Activated naive CD8-positive, alpha-beta T cell treated with anti-CD3 and anti-CD28 coated beads, Interleukin-2, amount 10 ng/mL, durations not matched to agents 7 days and 5 days (primary cell): ENCODE data around the gene RUNDC1. TPM values are rescaled to one million over a fixed set of nuclear protein-coding genes. Genes with fewer than 3 reads are reported as not detected.

Experiments
- ATAC-seq: fragments of 150-1000 bp; cut with Tn5 transposase; one replicate; pipeline ENCODE4 v1.10.0; 2021; ENCODE audit warnings: low read depth, moderate library complexity
- POLR2A ChIA-PET: fragments of 350-600 bp; sonication (Branson Sonifier 250); formaldehyde crosslinking; loops from one replicate; lab custom pipeline; 2021; ENCODE audit warnings: antibody characterized with exemption; lab: Charles Lee
- DNase-seq: peaks from one replicate; pipeline ENCODE4 v3.0.0; 2021
- H3K27ac Mint-ChIP-seq: one replicate; pipeline ENCODE4 v1.8.0; 2022; ENCODE audit warnings: mild to moderate bottlenecking, mixed read lengths
- H3K27me3 Mint-ChIP-seq: one replicate; pipeline ENCODE4 v1.8.0; 2022; ENCODE audit warnings: mild to moderate bottlenecking, moderate library complexity, mixed read lengths
- H3K36me3 Mint-ChIP-seq: one replicate; pipeline ENCODE4 v1.8.0; 2021; ENCODE audit warnings: mild to moderate bottlenecking, mixed read lengths
- H3K4me1 Mint-ChIP-seq: one replicate; pipeline ENCODE4 v1.8.0; 2021; ENCODE audit warnings: mixed read lengths
- H3K4me3 Mint-ChIP-seq: one replicate; pipeline ENCODE4 v1.8.0; 2022; ENCODE audit warnings: mild to moderate bottlenecking, moderate library complexity, mixed read lengths
- H3K9me3 Mint-ChIP-seq: one replicate; pipeline ENCODE4 v1.8.0; 2021; ENCODE audit warnings: mixed read lengths
- total RNA-seq, 2 experiments: library from RNA; stranded (reverse); gene quantifications; one replicate each; pipeline ENCODE4 v1.2.3, GENCODE V29; 2021

Gene RUNDC1
- total RNA-seq, 2 experiments from 2014 or later, result 16.5 to 17.8 TPM

DNA sequence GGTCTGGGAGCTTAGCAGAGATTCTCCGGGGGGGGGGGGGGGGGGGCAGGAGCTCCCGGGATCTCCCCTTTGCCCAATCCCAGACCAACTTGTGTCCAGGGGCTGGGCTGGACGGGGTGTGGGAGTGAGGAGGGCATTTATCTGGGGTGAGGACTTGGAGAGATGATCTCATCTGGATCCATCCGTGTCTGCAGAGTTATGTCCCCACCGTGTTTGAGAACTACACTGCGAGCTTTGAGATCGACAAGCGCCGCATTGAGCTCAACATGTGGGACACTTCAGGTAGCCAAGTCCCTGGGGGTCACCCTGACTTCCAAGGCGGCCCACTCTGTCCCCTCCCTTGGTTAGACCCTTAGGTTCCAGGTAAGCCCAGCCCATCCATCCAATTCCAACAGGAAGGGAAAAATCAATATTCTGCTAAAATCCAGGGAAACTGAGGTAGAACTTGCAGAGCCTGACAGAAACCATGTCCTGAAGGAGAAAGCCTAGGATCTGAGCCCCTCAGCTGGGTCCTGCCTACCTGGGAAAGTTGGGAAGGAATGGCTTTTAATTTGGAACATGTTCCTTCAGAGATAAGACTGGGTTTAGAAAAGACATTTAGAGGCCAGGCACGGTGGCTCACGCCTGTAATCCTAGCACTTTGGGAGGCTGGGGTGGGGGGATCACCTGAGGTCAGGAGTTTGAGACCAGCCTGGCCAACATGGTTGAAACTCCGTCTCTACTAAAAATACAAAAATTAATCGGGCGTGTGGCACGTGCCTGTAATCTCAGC, 45.6 kb downstream of the RUNDC1 start:
- Mint-ChIP-seq H3K9me3 (no peaks in the 10 kb centered on the region), H3K36me3 (peaks cover 2% of the 10 kb centered on the region), H3K27me3 (peaks cover 28% of the 10 kb centered on the region), H3K4me3 (peak overlapping the region; percentile 58), H3K27ac (no peak overlapping the region), H3K4me1 (peaks cover 10% of the 10 kb centered on the region)
- ATAC-seq (no peak), DNase-seq (no peak)
- POLR2A ChIA-PET, result interaction anchor here (1.9 kb wide), 1 partner anchor 289 kb away, joined by 13 read pairs; no protein-coding TSS in a partner anchor

DNA sequence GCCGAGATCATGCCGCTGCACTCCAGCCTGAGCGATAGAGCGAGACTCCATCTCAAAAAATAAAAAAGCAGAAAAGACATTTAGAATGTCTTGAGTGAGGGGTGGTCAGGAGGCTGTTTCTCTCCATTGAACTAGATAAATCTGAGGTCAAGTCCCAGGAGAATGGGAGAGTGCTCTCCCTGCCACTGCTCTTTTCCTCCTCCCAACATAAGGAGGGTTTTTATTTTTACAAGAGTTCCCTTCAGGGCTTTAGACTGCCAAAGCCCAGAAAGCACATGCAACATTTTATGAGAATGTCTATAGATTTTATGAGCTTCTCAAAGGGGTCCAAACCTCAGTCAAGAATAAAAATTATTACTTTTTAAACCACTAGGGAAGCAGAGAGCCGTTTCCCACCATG, 46.2 kb downstream of the RUNDC1 start:
- Mint-ChIP-seq H3K27me3 (peaks cover 28% of the 10 kb centered on the region), H3K4me1 (peaks cover 7% of the 10 kb centered on the region), H3K9me3 (no peaks in the 10 kb centered on the region), H3K27ac (no peak overlapping the region), H3K4me3 (no peak overlapping the region), H3K36me3 (peaks cover 2% of the 10 kb centered on the region)
- POLR2A ChIA-PET, result no interaction called here
- ATAC-seq (no peak), DNase-seq (no peak)

DNA sequence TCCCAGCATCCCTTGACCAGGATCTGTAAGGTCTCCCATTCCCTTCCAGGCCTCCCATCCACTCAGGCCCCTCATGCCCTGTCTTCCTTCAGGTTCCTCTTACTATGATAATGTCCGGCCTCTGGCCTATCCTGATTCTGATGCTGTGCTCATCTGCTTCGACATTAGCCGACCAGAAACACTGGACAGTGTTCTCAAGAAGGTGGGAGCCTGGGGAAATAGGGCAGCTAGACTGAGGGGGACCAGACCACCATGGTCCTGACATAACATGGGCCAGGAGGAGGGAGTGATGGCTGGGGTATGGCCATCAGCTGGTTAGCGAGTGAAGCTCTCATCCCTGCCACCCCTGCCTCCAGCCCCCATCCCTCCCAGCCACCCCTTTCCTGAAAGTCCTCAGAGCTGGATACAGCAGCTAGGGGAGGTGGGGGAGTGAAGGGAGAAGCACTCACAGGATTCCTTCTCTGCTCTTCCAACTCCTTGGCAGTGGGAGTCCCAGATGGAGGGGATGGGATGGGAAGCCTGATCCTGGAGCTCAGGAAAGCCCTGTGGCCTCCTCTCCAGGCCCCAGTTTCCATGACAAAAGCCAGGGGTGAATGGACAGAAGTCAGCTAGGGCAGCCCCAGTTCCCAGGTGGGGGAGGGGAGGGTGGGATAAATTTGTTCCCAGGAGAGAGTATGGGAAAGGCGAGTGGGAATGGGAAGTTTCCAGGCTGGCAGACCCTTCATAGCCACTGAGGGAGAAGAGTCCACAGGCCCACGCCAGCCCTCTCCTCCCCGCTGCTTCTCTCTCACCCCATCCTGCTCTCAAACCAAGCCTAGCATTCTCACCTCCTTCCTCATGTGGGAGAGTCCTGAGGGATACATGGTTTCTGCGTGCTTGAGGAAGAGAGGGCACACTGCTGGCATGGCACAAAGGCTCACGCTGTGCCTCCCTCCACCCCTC, 47.0 kb downstream of the RUNDC1 start:
- Mint-ChIP-seq H3K36me3 (peaks cover 2% of the 10 kb centered on the region), H3K27ac (no peak overlapping the region), H3K4me3 (no peak overlapping the region), H3K4me1 (peaks cover 7% of the 10 kb centered on the region), H3K9me3 (no peaks in the 10 kb centered on the region), H3K27me3 (peaks cover 28% of the 10 kb centered on the region)
- no peak for ATAC-seq
- POLR2A ChIA-PET, result no interaction called here
- no peak for DNase-seq

DNA sequence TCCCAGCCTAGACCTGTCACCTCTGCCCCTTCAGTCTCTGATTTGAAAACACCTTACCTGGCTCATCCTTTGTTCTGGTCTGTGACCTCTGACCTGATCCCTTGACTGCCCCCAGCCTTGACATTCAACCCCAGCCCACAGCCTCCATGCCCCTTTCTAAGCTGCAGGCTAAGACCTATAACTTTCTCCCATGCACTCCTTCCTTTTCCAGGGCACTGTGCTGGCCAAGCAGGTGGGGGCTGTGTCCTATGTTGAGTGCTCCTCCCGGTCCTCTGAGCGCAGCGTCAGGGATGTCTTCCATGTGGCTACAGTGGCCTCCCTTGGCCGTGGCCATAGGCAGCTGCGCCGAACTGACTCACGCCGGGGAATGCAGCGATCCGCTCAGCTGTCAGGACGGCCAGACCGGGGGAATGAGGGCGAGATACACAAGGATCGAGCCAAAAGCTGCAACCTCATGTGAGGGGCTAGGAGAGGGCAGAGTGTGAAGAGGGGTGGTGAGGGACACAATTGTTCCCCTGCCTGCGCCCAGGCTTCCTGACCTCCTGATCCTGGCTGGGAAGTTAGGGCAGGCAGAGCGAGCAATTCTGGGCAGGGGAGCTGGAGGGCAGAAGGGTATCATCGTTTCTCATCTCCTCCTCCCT, 48.0 kb downstream of the RUNDC1 start:
- H3K36me3 Mint-ChIP-seq, result peaks cover 2% of the 10 kb centered on the region
- H3K9me3 Mint-ChIP-seq, result no peaks in the 10 kb centered on the region
- ATAC-seq (no peak), DNase-seq (no peak)
- H3K27me3 Mint-ChIP-seq, result peaks cover 28% of the 10 kb centered on the region
- H3K4me3 Mint-ChIP-seq, result no peak overlapping the region
- H3K27ac Mint-ChIP-seq, result no peak overlapping the region
- POLR2A ChIA-PET, result no interaction called here
- peaks cover 7% of the 10 kb centered on the region for H3K4me1 Mint-ChIP-seq

DNA sequence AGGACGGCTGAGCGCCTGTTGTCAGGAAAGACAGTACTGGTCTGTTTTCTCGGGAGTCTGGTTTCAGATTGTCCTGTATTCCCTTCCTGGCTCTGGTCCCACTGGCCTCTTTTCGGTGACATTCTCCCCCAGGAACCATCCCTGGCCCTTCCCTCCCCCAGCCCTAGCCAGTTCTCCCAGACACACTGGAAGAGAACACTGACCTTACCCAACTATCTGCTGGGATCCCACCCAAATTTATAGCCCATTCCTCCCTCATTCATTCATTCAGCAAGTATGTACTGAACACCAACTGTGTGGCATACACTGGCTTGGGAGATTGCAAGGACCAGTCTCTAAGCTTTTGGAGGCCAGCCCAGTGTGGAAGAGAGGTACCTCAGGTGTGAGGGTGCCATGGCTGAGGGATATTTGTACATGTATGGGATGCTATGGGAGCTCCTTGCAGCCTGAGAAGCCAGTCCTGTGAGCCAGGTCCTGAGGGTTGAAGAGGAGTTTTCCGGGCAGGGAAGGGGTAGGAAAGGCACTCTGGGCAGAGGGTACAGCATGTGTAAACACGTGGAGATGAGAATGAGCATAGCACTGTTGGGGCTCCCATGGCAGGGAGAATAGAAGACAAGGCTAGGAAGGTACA, 49.9 kb downstream of the RUNDC1 start:
- peaks cover 20% of the 10 kb centered on the region for H3K27me3 Mint-ChIP-seq
- no peaks in the 10 kb centered on the region for H3K9me3 Mint-ChIP-seq
- H3K4me3 Mint-ChIP-seq, result no peak overlapping the region
- H3K36me3 Mint-ChIP-seq, result no peaks in the 10 kb centered on the region
- H3K27ac Mint-ChIP-seq, result no peak overlapping the region
- DNase-seq, result no peak
- POLR2A ChIA-PET, result interaction anchor here (0.6 kb wide), 2 partner anchors 95 to 127 kb away, joined by 4 to 6 read pairs; partner anchors contain the start of gene BRCA1
- H3K4me1 Mint-ChIP-seq, result no peaks in the 10 kb centered on the region
- ATAC-seq, result no peak

DNA sequence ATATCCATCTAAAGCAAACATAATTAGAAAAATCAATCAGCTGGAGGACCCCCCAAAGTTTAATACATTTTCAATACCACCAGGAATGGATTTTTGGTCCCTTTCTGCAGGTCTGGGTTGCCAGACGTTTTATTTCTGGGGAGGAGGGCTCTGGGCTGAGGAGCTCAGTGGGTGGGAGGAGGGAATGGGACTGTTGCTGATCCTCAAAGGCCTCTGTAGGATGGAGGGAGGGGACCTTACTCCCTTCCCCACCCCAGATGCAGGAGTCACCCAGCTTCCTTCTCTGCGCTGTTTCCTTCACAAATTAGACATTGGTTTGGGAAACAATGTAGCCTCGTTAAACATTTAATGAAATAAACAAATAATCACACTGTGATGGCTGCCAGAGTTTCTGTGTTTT, 51.3 kb downstream of the RUNDC1 start:
- Mint-ChIP-seq H3K9me3 (no peaks in the 10 kb centered on the region), H3K27me3 (peaks cover 10% of the 10 kb centered on the region), H3K4me3 (no peak overlapping the region), H3K4me1 (no peaks in the 10 kb centered on the region), H3K36me3 (no peaks in the 10 kb centered on the region), H3K27ac (no peak overlapping the region)
- DNase-seq (no peak), ATAC-seq (no peak)
- POLR2A ChIA-PET, result interaction anchor here (0.7 kb wide), 1 partner anchor 172 kb away, joined by 5 read pairs; no protein-coding TSS in a partner anchor

DNA sequence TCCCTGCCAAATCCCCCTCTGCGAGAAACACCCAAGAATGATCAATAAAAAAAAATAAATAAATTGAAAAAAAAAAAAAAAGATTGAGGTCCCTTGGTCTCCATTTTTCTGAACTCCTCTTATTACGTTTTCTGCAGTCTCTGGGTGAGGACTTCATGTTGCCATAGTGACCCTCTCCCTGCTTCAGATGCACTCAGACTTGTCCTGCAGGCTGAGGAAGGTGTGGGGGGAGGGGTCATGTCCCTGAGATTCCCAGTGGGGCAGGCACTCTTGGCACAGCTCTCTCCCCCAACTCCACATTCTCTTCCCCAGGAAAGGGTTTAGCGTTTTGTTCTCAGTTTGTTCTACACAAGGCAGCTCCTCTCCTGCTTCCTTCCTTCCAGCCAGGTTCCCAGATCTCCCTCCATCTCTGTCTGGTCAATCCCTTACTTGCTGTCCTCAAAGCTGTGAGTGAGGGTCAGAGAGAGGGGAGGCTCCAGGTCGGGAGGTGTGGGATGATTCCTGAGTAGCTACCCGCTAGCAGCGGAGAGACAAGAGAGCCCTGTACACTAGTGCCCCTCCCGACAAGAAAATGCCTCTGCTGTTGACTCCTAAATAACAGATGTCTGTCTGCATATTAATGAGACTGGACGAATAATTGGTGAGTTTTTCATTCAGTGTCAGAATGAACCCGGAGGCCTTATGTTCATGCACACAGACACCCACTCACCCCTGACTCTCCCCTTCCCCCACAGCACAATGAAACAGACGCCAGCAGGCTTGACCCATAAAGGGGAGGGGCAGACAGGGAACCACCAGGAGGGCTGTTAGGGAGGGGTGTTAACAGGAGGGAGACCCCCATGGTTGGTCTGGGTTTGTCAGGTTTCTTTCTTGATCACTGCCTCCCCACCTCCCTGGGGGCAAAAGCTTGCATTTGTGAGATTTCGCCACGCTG, 53.9 kb downstream of the RUNDC1 start:
- H3K36me3 Mint-ChIP-seq, result no peaks in the 10 kb centered on the region
- no peak overlapping the region for H3K4me3 Mint-ChIP-seq
- H3K27ac Mint-ChIP-seq, result no peak overlapping the region
- H3K27me3 Mint-ChIP-seq, result no peaks in the 10 kb centered on the region
- no peaks in the 10 kb centered on the region for H3K9me3 Mint-ChIP-seq
- POLR2A ChIA-PET, result no interaction called here
- no peaks in the 10 kb centered on the region for H3K4me1 Mint-ChIP-seq
- no peak for DNase-seq
- ATAC-seq, result no peak

DNA sequence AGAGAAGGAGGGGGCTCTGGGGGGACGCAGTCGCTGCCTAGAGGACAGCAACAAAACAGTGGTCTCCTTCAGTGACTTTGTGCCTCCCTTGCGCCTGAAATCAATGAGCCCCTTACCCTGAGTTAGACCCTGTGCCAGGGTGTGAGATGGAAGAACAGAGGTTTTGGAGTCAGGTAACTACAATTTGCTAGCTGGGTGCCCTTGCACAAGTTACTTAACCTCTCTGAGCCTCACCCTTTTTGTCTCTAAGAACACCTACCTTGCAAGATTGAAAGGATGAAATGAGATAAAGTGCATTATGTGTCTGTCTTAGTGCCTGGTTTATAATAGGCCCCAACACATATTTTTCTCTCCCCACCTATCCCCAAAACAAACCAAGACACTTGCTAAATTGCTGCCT, 54.5 kb downstream of the RUNDC1 start:
- Mint-ChIP-seq H3K27me3 (no peaks in the 10 kb centered on the region), H3K4me1 (no peaks in the 10 kb centered on the region), H3K9me3 (no peaks in the 10 kb centered on the region), H3K36me3 (no peaks in the 10 kb centered on the region), H3K4me3 (no peak overlapping the region), H3K27ac (no peak overlapping the region)
- DNase-seq (no peak), ATAC-seq (no peak)
- POLR2A ChIA-PET, result no interaction called here

DNA sequence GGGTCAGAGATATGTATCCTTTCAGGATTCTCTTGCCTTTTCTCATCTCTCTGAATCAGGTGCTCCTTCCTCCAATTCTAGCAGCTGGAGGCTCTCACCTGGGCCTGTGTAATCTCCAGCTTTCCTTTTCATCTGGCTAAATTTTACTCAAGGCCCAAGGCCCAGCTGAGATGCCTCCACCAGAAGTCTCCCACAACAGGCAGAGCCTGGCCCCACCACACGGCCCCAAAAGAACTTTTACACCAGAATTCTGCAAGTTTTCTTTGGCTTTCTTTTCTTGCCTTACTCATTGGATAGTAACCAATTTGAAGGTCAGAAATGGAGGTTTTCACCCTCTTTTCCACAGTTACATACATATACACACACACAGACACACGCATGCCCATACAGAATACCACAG, 59.3 kb downstream of the RUNDC1 start:
- POLR2A ChIA-PET, result no interaction called here
- H3K36me3 Mint-ChIP-seq, result peaks cover 3% of the 10 kb centered on the region
- H3K4me3 Mint-ChIP-seq, result no peak overlapping the region
- H3K9me3 Mint-ChIP-seq, result no peaks in the 10 kb centered on the region
- no peaks in the 10 kb centered on the region for H3K27me3 Mint-ChIP-seq
- DNase-seq (no peak), ATAC-seq (no peak)
- H3K27ac Mint-ChIP-seq, result peak overlapping the region; percentile 40
- H3K4me1 Mint-ChIP-seq, result no peaks in the 10 kb centered on the region

DNA sequence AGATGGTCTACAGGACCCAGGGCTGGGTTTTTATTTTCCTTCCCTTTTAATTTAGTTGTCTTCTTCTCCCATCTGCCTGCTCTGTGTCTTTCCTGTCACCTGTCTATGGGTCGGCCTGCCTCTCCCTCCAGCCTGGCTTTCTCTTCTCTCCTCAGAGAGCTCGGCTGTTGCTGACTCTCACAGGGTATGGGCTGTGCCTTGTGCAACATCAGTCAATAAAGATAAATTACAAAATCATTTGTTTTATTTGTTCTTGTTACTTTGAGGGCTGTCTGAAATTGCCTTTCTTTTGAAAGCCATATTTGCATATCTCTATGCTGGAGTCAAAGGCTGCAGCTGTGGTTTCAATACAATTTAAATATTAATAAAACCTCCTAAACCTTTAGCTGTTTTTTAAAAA, 60.3 kb downstream of the RUNDC1 start:
- Mint-ChIP-seq H3K27me3 (no peaks in the 10 kb centered on the region), H3K4me3 (no peak overlapping the region), H3K27ac (no peak overlapping the region), H3K36me3 (peaks cover 7% of the 10 kb centered on the region), H3K4me1 (no peaks in the 10 kb centered on the region), H3K9me3 (no peaks in the 10 kb centered on the region)
- DNase-seq (no peak), ATAC-seq (no peak)
- POLR2A ChIA-PET, result interaction anchor here (0.5 kb wide), 1 partner anchor 275 kb away, joined by 3 read pairs; no protein-coding TSS in a partner anchor

DNA sequence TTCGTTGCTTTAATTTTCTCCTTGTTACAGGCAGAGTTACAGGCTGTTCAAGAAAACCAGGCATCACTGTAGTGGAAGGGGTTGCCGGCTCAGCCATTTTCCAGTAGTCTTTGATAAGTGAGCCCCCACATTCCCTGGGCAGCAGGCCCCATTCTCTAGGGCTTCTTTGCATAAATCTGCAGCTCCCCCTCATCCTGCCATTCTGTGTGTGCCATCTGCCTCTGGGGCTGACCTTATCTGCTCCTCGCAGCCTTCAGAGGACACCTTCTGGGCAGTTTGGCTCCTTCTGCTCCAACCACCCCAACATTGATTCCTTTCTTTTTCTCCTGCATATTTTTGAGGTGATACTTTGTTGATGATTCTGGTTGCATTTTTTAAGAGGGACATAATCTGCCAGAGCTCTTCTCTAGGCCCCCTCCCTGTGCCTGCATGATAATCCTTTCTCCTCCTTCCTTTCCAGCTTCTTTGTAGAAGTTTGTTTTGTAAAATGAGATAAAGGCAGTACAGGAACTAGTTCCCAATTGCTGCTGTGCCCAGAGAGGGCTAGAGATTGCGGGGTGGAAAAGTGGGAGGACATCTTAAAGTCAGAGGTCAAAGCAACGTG, 61.8 kb downstream of the RUNDC1 start:
- no peak for DNase-seq
- H3K36me3 Mint-ChIP-seq, result peaks cover 12% of the 10 kb centered on the region
- no peak for ATAC-seq
- H3K4me3 Mint-ChIP-seq, result no peak overlapping the region
- no peaks in the 10 kb centered on the region for H3K27me3 Mint-ChIP-seq
- H3K27ac Mint-ChIP-seq, result peak overlapping the region; percentile 17
- POLR2A ChIA-PET, result no interaction called here
- H3K9me3 Mint-ChIP-seq, result no peaks in the 10 kb centered on the region
- no peaks in the 10 kb centered on the region for H3K4me1 Mint-ChIP-seq
